Testis (tissue), 3 donors: ENCODE data around the gene MAGI1. TPM values are rescaled to one million over a fixed set of nuclear protein-coding genes. Genes with fewer than 3 reads are reported as not detected.
A peak's percentile ranks its signal among the peaks of the same experiment; 100 is the strongest.

ENCODE experiments used
- DNase-seq: peaks from one replicate; pipeline ENCODE4 v3.0.0-alpha.2; 2019
- H3K27ac ChIP-seq, 2 donors: fragments of 200-600 bp; sonication (generic); one replicate each; pipeline ENCODE4 v1.5.1; 2019
- H3K27me3 ChIP-seq: fragments of 200-600 bp; sonication (generic); one replicate; pipeline ENCODE4 v1.5.1; 2019
- H3K36me3 ChIP-seq: fragments of 200-600 bp; sonication (generic); one replicate; pipeline ENCODE4 v1.5.1; 2017; ENCODE audit warnings: low read depth; ENCODE audit errors: missing control alignments
- H3K4me1 ChIP-seq: fragments of 200-600 bp; sonication (generic); one replicate; pipeline ENCODE4 v1.5.1; 2019
- H3K4me3 ChIP-seq, 2 donors: fragments of 200-600 bp; sonication (generic); one replicate each; pipeline ENCODE4 v1.5.1; 2017 to 2019
- H3K9me3 ChIP-seq: fragments of 200-600 bp; sonication (generic); one replicate; pipeline ENCODE4 v1.5.1; 2017
- POLR2A ChIP-seq: fragments of 450-650 bp; IDR thresholded peaks from one replicate; pipeline ENCODE4 v1.6.1; 2017; ENCODE audit warnings: antibody characterized with exemption, mild to moderate bottlenecking, moderate library complexity
- WGBS, 2 donors: methylation state at CpG; one replicate each; pipeline ENCODE4 v1.1.5; 2018; 5-methylcytosine and 5-hydroxymethylcytosine counted together
- intact Hi-C: fragments of 100-400 bp; cut with DNase I; formaldehyde crosslinking; loops from one replicate; pipeline ENCODE4 v1.15.1; 2023; ENCODE audit warnings: low total_unique reads
- polyA plus RNA-seq: library from polyadenylated mRNA; stranded (reverse); fragments of 350-450 nt; fragmentation: Illumina TruSeq; extraction: RNeasy Lipid Tissue Mini Kit (QIAGEN cat#74804); gene quantifications from one replicate; pipeline ENCODE4 v1.2.3, GENCODE V29; 2014; ENCODE audit warnings: low read depth, low replicate concordance; ENCODE audit not compliant: insufficient read depth
- total RNA-seq, 2 donors: library from RNA; depleted of rRNA; stranded (reverse); fragments of >200 nt; gene quantifications; one replicate each; pipeline ENCODE4 v1.2.3, GENCODE V29; 2016
- TF ChIP-seq, protein P1 (sequence below), 3 experiments: fragments of 450-650 bp in 2 of 3; fragments of 200-600 bp in 1 of 3; sonication (generic) in 1 of 3; IDR thresholded peaks; one replicate each; pipeline ENCODE4 v1.5.1; 2016 to 2019; ENCODE audit warnings: antibody characterized with exemption in 3 of 3, mild to moderate bottlenecking in 2 of 3, moderate library complexity in 1 of 3

Gene MAGI1
- total and polyA plus RNA-seq, 3 donors from 2014 or later = 55.4 to 60.4 (median 56.1) TPM

DNA sequence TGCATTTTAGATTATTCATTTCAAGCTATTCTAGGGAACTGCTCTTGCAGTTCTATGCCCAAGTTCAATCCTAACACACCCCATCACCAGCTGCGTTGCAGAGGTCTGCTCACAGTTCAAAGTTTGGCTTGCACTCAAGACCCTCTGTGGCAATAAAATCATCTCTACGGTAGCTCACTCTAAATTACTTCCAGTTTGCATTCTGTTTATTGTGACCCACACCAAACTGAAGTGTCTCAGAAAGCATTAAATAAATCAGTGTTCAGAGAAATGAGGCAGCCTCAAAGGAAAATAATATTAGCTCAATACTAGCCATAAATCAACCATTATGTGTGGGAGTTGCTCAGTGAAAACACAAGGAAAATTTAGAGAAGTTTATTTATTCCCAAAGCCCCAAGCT is 250.3 kb downstream of the MAGI1 start:
- no peak overlapping the region for H3K4me3 ChIP-seq
- TF ChIP-seq POLR2A = no peak
- TF ChIP-seq, protein P1, sequence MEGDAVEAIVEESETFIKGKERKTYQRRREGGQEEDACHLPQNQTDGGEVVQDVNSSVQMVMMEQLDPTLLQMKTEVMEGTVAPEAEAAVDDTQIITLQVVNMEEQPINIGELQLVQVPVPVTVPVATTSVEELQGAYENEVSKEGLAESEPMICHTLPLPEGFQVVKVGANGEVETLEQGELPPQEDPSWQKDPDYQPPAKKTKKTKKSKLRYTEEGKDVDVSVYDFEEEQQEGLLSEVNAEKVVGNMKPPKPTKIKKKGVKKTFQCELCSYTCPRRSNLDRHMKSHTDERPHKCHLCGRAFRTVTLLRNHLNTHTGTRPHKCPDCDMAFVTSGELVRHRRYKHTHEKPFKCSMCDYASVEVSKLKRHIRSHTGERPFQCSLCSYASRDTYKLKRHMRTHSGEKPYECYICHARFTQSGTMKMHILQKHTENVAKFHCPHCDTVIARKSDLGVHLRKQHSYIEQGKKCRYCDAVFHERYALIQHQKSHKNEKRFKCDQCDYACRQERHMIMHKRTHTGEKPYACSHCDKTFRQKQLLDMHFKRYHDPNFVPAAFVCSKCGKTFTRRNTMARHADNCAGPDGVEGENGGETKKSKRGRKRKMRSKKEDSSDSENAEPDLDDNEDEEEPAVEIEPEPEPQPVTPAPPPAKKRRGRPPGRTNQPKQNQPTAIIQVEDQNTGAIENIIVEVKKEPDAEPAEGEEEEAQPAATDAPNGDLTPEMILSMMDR (IDR thresholded peaks at IDR 0.05) = no peak
- intact Hi-C loops = no loop called here
- peaks cover 9% of the 10 kb centered on the region for H3K4me1 ChIP-seq
- DNase-seq = no peak
- no peak overlapping the region for H3K27ac ChIP-seq
- WGBS, 2 donors = 60 to 78% methylated on average over 2 of the region's 2 CpGs
- H3K9me3 ChIP-seq = no peaks in the 10 kb centered on the region
- no peaks in the 10 kb centered on the region for H3K27me3 ChIP-seq
- H3K36me3 ChIP-seq = no peaks in the 10 kb centered on the region

DNA sequence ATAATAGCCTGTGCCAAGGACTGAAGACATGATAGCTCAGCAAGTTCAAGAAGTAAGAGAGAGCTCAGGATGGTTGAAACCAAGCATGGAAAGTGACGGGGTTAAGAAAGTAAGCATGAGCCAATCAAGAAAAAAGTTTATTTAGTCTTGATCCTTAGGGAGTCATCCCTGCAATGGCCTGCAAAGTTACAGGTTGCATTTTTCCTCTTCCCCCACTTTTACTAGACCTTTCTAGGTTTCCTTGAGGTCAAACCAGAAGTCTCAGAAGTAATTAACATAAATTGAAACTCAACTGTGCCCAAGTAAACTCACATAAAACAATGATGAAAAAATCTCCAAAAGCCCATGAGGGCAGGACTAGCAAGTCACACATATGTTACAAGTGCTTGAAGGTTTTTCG is 250.9 kb downstream of the MAGI1 start:
- H3K27ac ChIP-seq = no peak overlapping the region
- no peaks in the 10 kb centered on the region for H3K36me3 ChIP-seq
- peaks cover 9% of the 10 kb centered on the region for H3K4me1 ChIP-seq
- WGBS, 2 donors = 56 to 61% methylated on average over 2 of the region's 2 CpGs
- H3K9me3 ChIP-seq = no peaks in the 10 kb centered on the region
- intact Hi-C loops = no loop called here
- DNase-seq = no peak
- H3K27me3 ChIP-seq = no peaks in the 10 kb centered on the region
- TF ChIP-seq, protein P1 (IDR thresholded peaks at IDR 0.05) = no peak
- no peak for TF ChIP-seq POLR2A
- H3K4me3 ChIP-seq = no peak overlapping the region

DNA sequence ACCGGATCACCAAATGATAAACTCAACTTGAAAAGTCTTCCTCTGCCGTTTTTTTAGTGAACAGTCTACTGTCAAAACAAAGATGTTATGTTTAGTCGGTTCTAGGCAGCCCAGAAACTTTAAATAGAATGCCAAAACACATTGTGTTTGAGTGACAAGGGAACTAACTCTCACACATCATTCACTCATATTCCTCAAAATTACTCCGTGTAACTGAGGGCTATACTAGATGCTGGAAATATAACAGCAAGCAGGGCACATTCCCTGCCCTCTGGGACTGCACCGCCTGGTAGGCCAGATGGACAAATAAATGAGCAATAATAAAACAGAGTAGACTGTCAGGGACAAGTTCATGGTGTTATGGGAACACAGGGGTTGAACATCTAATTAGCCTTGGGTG is 251.4 kb downstream of the MAGI1 start:
- no peak overlapping the region for H3K27ac ChIP-seq
- TF ChIP-seq POLR2A = no peak
- TF ChIP-seq, protein P1 (IDR thresholded peaks at IDR 0.05) = no peak
- 37 to 38% methylated on average over 5 of the region's 5 CpGs for WGBS, 2 donors
- no peak overlapping the region for H3K4me3 ChIP-seq
- intact Hi-C loops = no loop called here
- no peaks in the 10 kb centered on the region for H3K27me3 ChIP-seq
- DNase-seq = no peak
- no peaks in the 10 kb centered on the region for H3K36me3 ChIP-seq
- peaks cover 9% of the 10 kb centered on the region for H3K4me1 ChIP-seq
- no peaks in the 10 kb centered on the region for H3K9me3 ChIP-seq

DNA sequence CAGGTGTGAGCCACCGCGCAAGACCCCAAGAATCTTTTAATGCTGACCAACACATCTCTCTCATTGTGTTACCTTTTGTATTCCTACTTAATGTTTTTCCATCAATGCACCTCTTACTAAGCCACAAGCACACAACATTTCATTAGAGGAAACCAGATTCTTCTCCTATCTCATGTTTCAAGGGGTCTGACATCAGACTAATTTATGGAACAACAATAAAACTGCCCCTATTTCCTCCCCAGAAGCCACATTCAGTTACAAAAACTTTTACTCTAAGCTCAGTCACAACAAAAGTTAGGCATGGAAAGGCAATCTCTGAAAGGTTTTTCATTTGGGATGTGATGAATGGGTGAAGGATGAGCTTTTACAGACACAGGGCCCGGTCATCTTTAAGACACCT is 251.8 kb downstream of the MAGI1 start:
- Histone ChIP-seq H3K9me3 (no peaks in the 10 kb centered on the region), H3K4me1 (peaks cover 9% of the 10 kb centered on the region), H3K27ac (no peak overlapping the region), H3K27me3 (no peaks in the 10 kb centered on the region), H3K36me3 (no peaks in the 10 kb centered on the region), H3K4me3 (no peak overlapping the region)
- DNase-seq = no peak
- intact Hi-C loops = no loop called here
- TF ChIP-seq, protein P1 (IDR thresholded peaks at IDR 0.05) = no peak
- no peak for TF ChIP-seq POLR2A
- WGBS, 2 donors = 88 to 96% methylated on average over 3 of the region's 3 CpGs

DNA sequence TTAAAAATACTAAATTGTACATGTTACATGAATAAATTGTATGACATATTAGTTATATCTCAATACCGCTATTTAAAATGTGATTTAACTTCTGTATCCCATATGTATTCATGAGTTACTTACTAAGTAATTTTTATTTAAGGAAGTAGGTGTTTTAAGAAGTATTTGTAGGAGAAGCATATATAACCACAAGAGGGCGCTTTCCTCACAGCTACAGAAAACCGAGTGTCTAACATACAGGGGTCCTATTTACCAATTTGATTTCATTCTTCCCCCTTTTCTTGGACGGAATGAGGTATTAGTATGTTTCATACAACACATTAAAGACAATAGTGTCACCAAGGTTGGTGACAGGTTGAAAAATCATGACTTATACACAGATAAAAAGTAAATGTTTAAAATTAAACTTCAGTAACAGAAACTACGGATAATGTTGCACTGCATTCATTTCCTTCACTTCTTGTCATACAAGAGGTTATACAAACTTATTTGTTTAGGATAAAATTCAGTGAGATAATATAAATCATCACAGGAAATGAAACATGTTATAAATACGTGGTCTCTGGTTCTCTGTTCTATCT is 253.6 kb downstream of the MAGI1 start:
- no peaks in the 10 kb centered on the region for H3K27me3 ChIP-seq
- no peaks in the 10 kb centered on the region for H3K36me3 ChIP-seq
- H3K4me3 ChIP-seq = no peak overlapping the region
- DNase-seq = peak; percentile 22
- H3K9me3 ChIP-seq = no peaks in the 10 kb centered on the region
- WGBS, 2 donors = 38 to 44% methylated on average over 6 of the region's 6 CpGs
- no peak overlapping the region for H3K27ac ChIP-seq
- TF ChIP-seq POLR2A = no peak
- TF ChIP-seq, protein P1 (IDR thresholded peaks at IDR 0.05) = peak; percentile 47 to 84 (median 69)
- intact Hi-C loops = no loop called here
- H3K4me1 ChIP-seq = peaks cover 9% of the 10 kb centered on the region
